Activated CD4-positive, CD25-positive, alpha-beta regulatory T cell treated with anti-CD3 and anti-CD28 coated beads, Interleukin-2, amount 50 U/mL, for 24 hours (primary cell): ENCODE results near the gene FOXD3.

Experiments used
- ATAC-seq, 2 donors: fragments of 150-1000 bp; cut with Tn5 transposase; one replicate each; pipeline ENCODE4 v1.10.0; 2021; ENCODE audit warnings: mild to moderate bottlenecking in 1 of 2, moderate library complexity in 1 of 2

Gene FOXD3

GRCh38 chr1:63362578-63362977 is 40.2 kb downstream of the FOXD3 start:
- ATAC-seq: no peak

GRCh38 chr1:63363014-63363413 is 40.6 kb downstream of the FOXD3 start:
- ATAC-seq: no peak

- ATAC-seq: no peak
These were observed 44.5 kb downstream of the FOXD3 start for GRCh38 chr1:63366908-63367214.

GRCh38 chr1:63367215-63368103 is 45.1 kb downstream of the FOXD3 start, which contains the start of gene ALG6:
Gene ALG6 (plus strand): TSS chr1:63367627. CDS start chr1:63370978, 3,351 bp downstream.
- ATAC-seq: peak; percentile 94 to 95

- no peak for ATAC-seq
These were observed 45.8 kb downstream of the FOXD3 start for GRCh38 chr1:63368131-63368530.
